Ureter (tissue), 1 donor: ENCODE measurements around the gene AMH. TPM values are rescaled to one million over a fixed set of nuclear protein-coding genes. Genes with fewer than 3 reads are reported as not detected.

Experiments
- DNase-seq: peaks from one replicate; pipeline ENCODE4 v3.0.0-alpha.2; 2020; ENCODE audit warnings: low spot score
- total RNA-seq: library from RNA; stranded (reverse); gene quantifications from one replicate; pipeline ENCODE4 v1.2.4, GENCODE V29; 2023
- donor health status: DM: yes; HTN: yes; CAD: no.

The AMH gene
- total RNA-seq, 1 donor from 2014 or later = 1.3 TPM

- DNase-seq = no peak
Measured at GRCh38 chr19:2221250-2221831, 27.8 kb upstream of the AMH start.

- DNase-seq = no peak
Measured at GRCh38 chr19:2221918-2222317, 27.2 kb upstream of the AMH start.

GRCh38 chr19:2223391-2223790, 25.7 kb upstream of the AMH start:
- DNase-seq = no peak

GRCh38 chr19:2223959-2224358, 25.2 kb upstream of the AMH start:
- DNase-seq = no peak

- no peak for DNase-seq
Measured at GRCh38 chr19:2224754-2225349, 24.3 kb upstream of the AMH start.

- DNase-seq = no peak
Measured at GRCh38 chr19:2225415-2226050, 23.6 kb upstream of the AMH start.

GRCh38 chr19:2226051-2226839, 22.9 kb upstream of the AMH start:
- no peak for DNase-seq

- DNase-seq = no peak
Measured at GRCh38 chr19:2226840-2227360, 22.2 kb upstream of the AMH start.

- DNase-seq = no peak
Measured at GRCh38 chr19:2227415-2228156, 21.5 kb upstream of the AMH start.

- no peak for DNase-seq
Measured at GRCh38 chr19:2228157-2229030, 20.7 kb upstream of the AMH start.

- DNase-seq = no peak
Measured at GRCh38 chr19:2229103-2230032, 19.8 kb upstream of the AMH start.

GRCh38 chr19:2230033-2230531, 19.0 kb upstream of the AMH start:
- no peak for DNase-seq

GRCh38 chr19:2230807-2231533, 18.2 kb upstream of the AMH start:
- DNase-seq = no peak

GRCh38 chr19:2231621-2232221, 17.4 kb upstream of the AMH start:
- no peak for DNase-seq

GRCh38 chr19:2232286-2233151, 16.6 kb upstream of the AMH start:
- no peak for DNase-seq

GRCh38 chr19:2233601-2234280, 15.4 kb upstream of the AMH start:
- no peak for DNase-seq

- no peak for DNase-seq
Measured at GRCh38 chr19:2234996-2235380, 14.1 kb upstream of the AMH start.
